ENCODE data around the gene LSAMP.

Gene LSAMP

GRCh38 chr3:116069024-116069423 is 376.3 kb downstream of the LSAMP start:
- Histone ChIP-seq H3K4me1 (ENCODE audit: control insufficient read depth, insufficient read depth, low read length) (no peaks in the 10 kb centered on the region), H3K36me3 (ENCODE audit: control insufficient read depth in 2 of 2, insufficient read depth in 1 of 2, low read length in 2 of 2) (no peaks in the 10 kb centered on the region), H3K4me3 (ENCODE audit: low read depth, low read length) (no peak overlapping the region), H3K9me3 (ENCODE audit: control insufficient read depth, insufficient read depth, low read depth, low read length) (no peaks in the 10 kb centered on the region), H3K27ac (ENCODE audit: extremely low read depth, low read depth, low read length) (no peak overlapping the region)
- CTCF ChIA-PET = no interaction called here
- POLR2A ChIA-PET = no interaction called here
- TF ChIP-seq ZNF138 (tag by site-specific recombination; IDR thresholded peaks at IDR 0.05; ENCODE audit: borderline replicate concordance) = no peak
- TF ChIP-seq, protein P1, sequence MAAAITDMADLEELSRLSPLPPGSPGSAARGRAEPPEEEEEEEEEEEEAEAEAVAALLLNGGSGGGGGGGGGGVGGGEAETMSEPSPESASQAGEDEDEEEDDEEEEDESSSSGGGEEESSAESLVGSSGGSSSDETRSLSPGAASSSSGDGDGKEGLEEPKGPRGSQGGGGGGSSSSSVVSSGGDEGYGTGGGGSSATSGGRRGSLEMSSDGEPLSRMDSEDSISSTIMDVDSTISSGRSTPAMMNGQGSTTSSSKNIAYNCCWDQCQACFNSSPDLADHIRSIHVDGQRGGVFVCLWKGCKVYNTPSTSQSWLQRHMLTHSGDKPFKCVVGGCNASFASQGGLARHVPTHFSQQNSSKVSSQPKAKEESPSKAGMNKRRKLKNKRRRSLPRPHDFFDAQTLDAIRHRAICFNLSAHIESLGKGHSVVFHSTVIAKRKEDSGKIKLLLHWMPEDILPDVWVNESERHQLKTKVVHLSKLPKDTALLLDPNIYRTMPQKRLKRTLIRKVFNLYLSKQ (tag by site-specific recombination; IDR thresholded peaks at IDR 0.05; ENCODE audit: borderline replicate concordance) = no peak
- no peak for TF ChIP-seq ZNF48 (tag by site-specific recombination; IDR thresholded peaks at IDR 0.05)
- TF ChIP-seq GFI1B (tag by site-specific recombination; IDR thresholded peaks at IDR 0.05) = no peak
- TF ChIP-seq ZNF335 (tag by site-specific recombination; conservative IDR thresholded peaks at IDR 0.05) = no peak
- no peak for TF ChIP-seq ZNF629 (tag by site-specific recombination; IDR thresholded peaks at IDR 0.05)
- TF ChIP-seq ZNF214 (tag by site-specific recombination; IDR thresholded peaks at IDR 0.05; ENCODE audit: borderline replicate concordance) = no peak
- TF ChIP-seq, protein P2, sequence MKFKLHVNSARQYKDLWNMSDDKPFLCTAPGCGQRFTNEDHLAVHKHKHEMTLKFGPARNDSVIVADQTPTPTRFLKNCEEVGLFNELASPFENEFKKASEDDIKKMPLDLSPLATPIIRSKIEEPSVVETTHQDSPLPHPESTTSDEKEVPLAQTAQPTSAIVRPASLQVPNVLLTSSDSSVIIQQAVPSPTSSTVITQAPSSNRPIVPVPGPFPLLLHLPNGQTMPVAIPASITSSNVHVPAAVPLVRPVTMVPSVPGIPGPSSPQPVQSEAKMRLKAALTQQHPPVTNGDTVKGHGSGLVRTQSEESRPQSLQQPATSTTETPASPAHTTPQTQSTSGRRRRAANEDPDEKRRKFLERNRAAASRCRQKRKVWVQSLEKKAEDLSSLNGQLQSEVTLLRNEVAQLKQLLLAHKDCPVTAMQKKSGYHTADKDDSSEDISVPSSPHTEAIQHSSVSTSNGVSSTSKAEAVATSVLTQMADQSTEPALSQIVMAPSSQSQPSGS (tag by site-specific recombination; IDR thresholded peaks at IDR 0.05; ENCODE audit: low read depth) = no peak
- no peak for TF ChIP-seq PRDM1 (tag by site-specific recombination; IDR thresholded peaks at IDR 0.05)
- no peak for TF ChIP-seq ZSCAN16 (tag by site-specific recombination; IDR thresholded peaks at IDR 0.05)
- no peak for TF ChIP-seq ZNF146 (tag by site-specific recombination; IDR thresholded peaks at IDR 0.05)
- no peak for TF ChIP-seq ZNF266 (tag by site-specific recombination; IDR thresholded peaks at IDR 0.05; ENCODE audit: low read depth)
- no peak for TF ChIP-seq ZBTB21 (tag by site-specific recombination; IDR thresholded peaks at IDR 0.05)

- ChIA-PET POLR2A (no interaction called here), CTCF (no interaction called here)
- H3K36me3 ChIP-seq (ENCODE audit: control insufficient read depth in 2 of 2, insufficient read depth in 1 of 2, low read length in 2 of 2) = no peaks in the 10 kb centered on the region
- H3K4me1 ChIP-seq (ENCODE audit: control insufficient read depth, insufficient read depth, low read length) = no peaks in the 10 kb centered on the region
- H3K27ac ChIP-seq (ENCODE audit: extremely low read depth, low read depth, low read length) = no peak overlapping the region
- TF ChIP-seq ZNF670 (tag by site-specific recombination; IDR thresholded peaks at IDR 0.05; ENCODE audit: low read depth) = no peak
- TF ChIP-seq ZBTB48 (tag by site-specific recombination; IDR thresholded peaks at IDR 0.05) = no peak
- TF ChIP-seq GLIS1 (tag by site-specific recombination; IDR thresholded peaks at IDR 0.05) = 0 out of 2 replicates have a peak, but pooled peaks have one; percentile 8
- TF ChIP-seq ZNF146 (tag by site-specific recombination; IDR thresholded peaks at IDR 0.05) = no peak
- TF ChIP-seq ZBTB44 (tag by site-specific recombination; IDR thresholded peaks at IDR 0.05) = no peak
- no peaks in the 10 kb centered on the region for H3K9me3 ChIP-seq (ENCODE audit: control insufficient read depth, insufficient read depth, low read depth, low read length)
- H3K4me3 ChIP-seq (ENCODE audit: low read depth, low read length) = no peak overlapping the region
Observed at GRCh38 chr3:116067326-116067725, 378.0 kb downstream of the LSAMP start.

DNA sequence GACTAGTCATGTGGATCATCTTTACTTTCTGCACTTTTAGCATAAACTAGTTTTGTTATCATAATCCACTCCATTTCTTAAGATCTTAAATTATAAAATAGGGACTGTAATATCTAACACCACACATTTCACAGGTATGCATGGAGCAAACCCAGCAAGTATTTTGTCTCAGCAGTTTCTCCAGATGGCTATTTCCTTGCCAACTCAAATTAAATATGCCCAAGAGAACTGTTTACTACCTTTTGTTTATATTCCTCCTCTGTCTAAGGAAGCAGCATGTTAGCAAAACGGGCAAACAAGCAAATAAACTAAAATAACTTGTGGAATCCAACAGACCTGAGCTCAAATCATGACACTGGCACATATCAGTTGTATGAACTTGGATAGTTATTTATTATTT is 379.8 kb downstream of the LSAMP start:
- Histone ChIP-seq H3K27ac (ENCODE audit: extremely low read depth, low read depth, low read length) (no peak overlapping the region), H3K36me3 (ENCODE audit: control insufficient read depth in 2 of 2, insufficient read depth in 1 of 2, low read length in 2 of 2) (no peaks in the 10 kb centered on the region), H3K4me3 (ENCODE audit: low read depth, low read length) (no peak overlapping the region), H3K4me1 (ENCODE audit: control insufficient read depth, insufficient read depth, low read length) (no peaks in the 10 kb centered on the region), H3K9me3 (ENCODE audit: control insufficient read depth, insufficient read depth, low read depth, low read length) (no peaks in the 10 kb centered on the region)
- TF ChIP-seq ZNF391 (tag by site-specific recombination; IDR thresholded peaks at IDR 0.05; ENCODE audit: borderline replicate concordance, low read depth) (no peak), ZNF354C (tag by site-specific recombination; IDR thresholded peaks at IDR 0.05; ENCODE audit: borderline replicate concordance, low read depth) (no peak), ZBTB17 (tag by site-specific recombination; IDR thresholded peaks at IDR 0.05) (no peak), KLF17 (tag by site-specific recombination; IDR thresholded peaks at IDR 0.05) (no peak), ZNF211 (tag by site-specific recombination; IDR thresholded peaks at IDR 0.05; ENCODE audit: low read depth) (no peak), ZNF138 (tag by site-specific recombination; IDR thresholded peaks at IDR 0.05; ENCODE audit: borderline replicate concordance) (no peak)
- ChIA-PET CTCF (no interaction called here), POLR2A (no interaction called here)
